HEK293 (cell line): ENCODE results near the gene SBF2.
A peak's percentile ranks its signal among the peaks of the same experiment; 100 is the strongest.

Experiments used
- GLI4 ChIP-seq: fragments of 450-650 bp; formaldehyde crosslinking; IDR thresholded peaks from 2 replicates; pipeline ENCODE4 v1.5.1; 2016; ENCODE audit warnings: missing biosample characterization, missing genetic modification characterization
- KLF10 ChIP-seq: fragments of 450-650 bp; IDR thresholded peaks from 2 replicates; pipeline ENCODE4 v1.5.1; 2018; ENCODE audit warnings: missing biosample characterization, mild to moderate bottlenecking, missing genetic modification characterization
- KLF16 ChIP-seq: fragments of 450-650 bp; formaldehyde crosslinking; IDR thresholded peaks from 2 replicates; pipeline ENCODE4 v1.5.1; 2017; ENCODE audit warnings: missing biosample characterization, missing genetic modification characterization
- PRDM1 ChIP-seq: fragments of 450-650 bp; formaldehyde crosslinking; IDR thresholded peaks from 2 replicates; pipeline ENCODE4; 2016; ENCODE audit warnings: missing biosample characterization, missing genetic modification characterization
- PRDM2 ChIP-seq: fragments of 450-650 bp; formaldehyde crosslinking; IDR thresholded peaks from 2 replicates; pipeline ENCODE4 v1.5.1; 2016; ENCODE audit warnings: missing biosample characterization, missing genetic modification characterization, borderline replicate concordance
- SETDB1 ChIP-seq: IDR thresholded peaks from one replicate; pipeline ENCODE4 v1.6.1; 2017; ENCODE audit warnings: mild to moderate bottlenecking, low read length, moderate library complexity, mixed read lengths; ENCODE audit not compliant: insufficient read length
- TRIM28 ChIP-seq: IDR thresholded peaks from 2 replicates; pipeline ENCODE4 v1.6.1; 2011; ENCODE audit warnings: low read length, control low read depth, borderline replicate concordance
- ZBTB1 ChIP-seq: fragments of 450-650 bp; formaldehyde crosslinking; IDR thresholded peaks from 2 replicates; pipeline ENCODE4 v1.5.1; 2016; ENCODE audit warnings: missing biosample characterization, missing genetic modification characterization
- ZBTB10 ChIP-seq: fragments of 450-650 bp; formaldehyde crosslinking; IDR thresholded peaks from 2 replicates; pipeline ENCODE4 v1.5.1; 2016; ENCODE audit warnings: missing biosample characterization, missing genetic modification characterization
- ZBTB20 ChIP-seq: fragments of 450-650 bp; formaldehyde crosslinking; IDR thresholded peaks from 2 replicates; pipeline ENCODE4 v1.5.1; 2016; ENCODE audit warnings: missing biosample characterization, missing genetic modification characterization
- ZBTB7A ChIP-seq: fragments of 450-650 bp; formaldehyde crosslinking; IDR thresholded peaks from 2 replicates; pipeline ENCODE4 v1.5.1; 2016; ENCODE audit warnings: low read depth, missing biosample characterization, missing genetic modification characterization
- ZFP37 ChIP-seq: fragments of 450-650 bp; formaldehyde crosslinking; IDR thresholded peaks from 2 replicates; pipeline ENCODE4 v1.5.1; 2016; ENCODE audit warnings: missing biosample characterization, missing genetic modification characterization
- ZIC2 ChIP-seq: fragments of 450-650 bp; formaldehyde crosslinking; IDR thresholded peaks from 2 replicates; pipeline ENCODE4 v1.5.1; 2016; ENCODE audit warnings: missing biosample characterization, missing genetic modification characterization
- ZNF175 ChIP-seq: fragments of 450-650 bp; formaldehyde crosslinking; IDR thresholded peaks from 2 replicates; pipeline ENCODE4 v1.5.1; 2016; ENCODE audit warnings: missing biosample characterization, missing genetic modification characterization
- ZNF23 ChIP-seq: fragments of 450-650 bp; formaldehyde crosslinking; IDR thresholded peaks from 2 replicates; pipeline ENCODE4 v1.5.1; 2016; ENCODE audit warnings: missing biosample characterization, missing genetic modification characterization, borderline replicate concordance
- ZNF26 ChIP-seq: fragments of 450-650 bp; formaldehyde crosslinking; IDR thresholded peaks from 2 replicates; pipeline ENCODE4 v1.5.1; 2016; ENCODE audit warnings: missing biosample characterization, missing genetic modification characterization
- ZNF311 ChIP-seq: fragments of 450-650 bp; formaldehyde crosslinking; IDR thresholded peaks from 2 replicates; pipeline ENCODE4 v1.5.1; 2017; ENCODE audit warnings: missing biosample characterization, missing genetic modification characterization, borderline replicate concordance
- ZNF433 ChIP-seq: fragments of 450-650 bp; formaldehyde crosslinking; IDR thresholded peaks from 2 replicates; pipeline ENCODE4 v1.5.1; 2016; ENCODE audit warnings: missing biosample characterization, missing genetic modification characterization, low read depth
- ZNF518A ChIP-seq: fragments of 450-650 bp; formaldehyde crosslinking; conservative IDR thresholded peaks from 2 replicates; pipeline ENCODE4 v1.5.1; 2016; ENCODE audit warnings: low read depth, missing biosample characterization, missing genetic modification characterization
- ZNF596 ChIP-seq: fragments of 450-650 bp; IDR thresholded peaks from 2 replicates; pipeline ENCODE4 v1.5.0; 2018; ENCODE audit warnings: missing biosample characterization, mild to moderate bottlenecking, missing genetic modification characterization, moderate library complexity
- ZNF629 ChIP-seq: fragments of 450-650 bp; formaldehyde crosslinking; IDR thresholded peaks from 2 replicates; pipeline ENCODE4 v1.5.1; 2017; ENCODE audit warnings: missing biosample characterization, missing genetic modification characterization
- ZNF654 ChIP-seq: fragments of 450-650 bp; formaldehyde crosslinking; IDR thresholded peaks from 2 replicates; pipeline ENCODE4 v1.5.1; 2016; ENCODE audit warnings: low read depth, missing biosample characterization, missing genetic modification characterization
- ZNF664 ChIP-seq: fragments of 450-650 bp; formaldehyde crosslinking; IDR thresholded peaks from 2 replicates; pipeline ENCODE4 v1.5.1; 2016; ENCODE audit warnings: missing biosample characterization, missing genetic modification characterization
- ZNF785 ChIP-seq: fragments of 450-650 bp; formaldehyde crosslinking; IDR thresholded peaks from 2 replicates; pipeline ENCODE4 v1.5.1; 2016; ENCODE audit warnings: missing biosample characterization, missing genetic modification characterization
- ZXDB ChIP-seq: fragments of 450-650 bp; formaldehyde crosslinking; IDR thresholded peaks from 2 replicates; pipeline ENCODE4 v1.5.1; 2016; ENCODE audit warnings: missing biosample characterization, missing genetic modification characterization

SBF2 gene

GRCh38 chr11:10293423-10294289 is at the start of gene SBF2 (continued):
- TF ChIP-seq PRDM2 (tag by site-specific recombination), result no peak
- TF ChIP-seq SETDB1, result no peak
- TF ChIP-seq ZBTB7A (tag by site-specific recombination), result no peak
- no peak for TF ChIP-seq KLF16
- no peak for TF ChIP-seq ZNF26
- no peak for TF ChIP-seq ZNF654 (tag by site-specific recombination)
- TF ChIP-seq ZNF311 (tag by site-specific recombination), result no peak
- TF ChIP-seq ZNF785 (tag by site-specific recombination), result no peak
- no peak for TF ChIP-seq ZNF175 (tag by site-specific recombination)
- TF ChIP-seq GLI4, result no peak
- TF ChIP-seq ZNF629 (tag by site-specific recombination), result peak; percentile 81
- TF ChIP-seq KLF10 (tag by site-specific recombination), result 0 out of 2 replicates have a peak, but pooled peaks have one; percentile 28
- peak; percentile 64; the same call in 1 of the 2 replicates for TF ChIP-seq TRIM28
- no peak for TF ChIP-seq ZIC2 (tag by site-specific recombination)
- 0 out of 2 replicates have a peak, but pooled peaks have one; percentile 35 for TF ChIP-seq ZXDB (tag by site-specific recombination)
- no peak for TF ChIP-seq ZBTB1 (tag by site-specific recombination)
- TF ChIP-seq ZNF433, result no peak
- TF ChIP-seq ZNF596 (tag by site-specific recombination), result no peak
- TF ChIP-seq PRDM1 (tag by site-specific recombination), result no peak
- TF ChIP-seq ZNF518A (tag by site-specific recombination), result no peak
- TF ChIP-seq ZNF664 (tag by site-specific recombination), result no peak
- 0 out of 2 replicates have a peak, but pooled peaks have one; percentile 39 for TF ChIP-seq ZFP37 (tag by site-specific recombination)
- TF ChIP-seq ZBTB20 (tag by site-specific recombination), result peak; percentile 66; the same call in 1 of the 2 replicates
- no peak for TF ChIP-seq ZBTB10 (tag by site-specific recombination)
- TF ChIP-seq ZNF23 (tag by site-specific recombination), result no peak
